Liver (tissue), 9 donors: Measurements from ENCODE around the gene ARHGAP8. TPM values are rescaled to one million over a fixed set of nuclear protein-coding genes. Genes with fewer than 3 reads are reported as not detected.

Experiments
- DNase-seq: peaks from one replicate; pipeline ENCODE4 v3.0.0-alpha.2; 2017; ENCODE audit warnings: low spot score
- H3K27ac ChIP-seq, 2 donors: one replicate each; pipeline ENCODE4 v1.7.0; 2013; ENCODE audit warnings: inconsistent platforms in 2 of 2, low read length in 2 of 2, control low read depth in 1 of 2, low read depth in 1 of 2, mild to moderate bottlenecking in 1 of 2
- H3K27me3 ChIP-seq, 4 donors: one replicate each; pipeline versions ENCODE4 v1.6.1 to v1.7.0; 2013; ENCODE audit warnings: low read length in 3 of 4, inconsistent platforms in 1 of 4, mild to moderate bottlenecking in 1 of 4, moderate library complexity in 1 of 4; ENCODE audit not compliant: control insufficient read depth in 4 of 4, insufficient read depth in 4 of 4
- H3K36me3 ChIP-seq, 4 donors: one replicate each; pipeline versions ENCODE4 v1.6.1 to v1.7.0; 2013; ENCODE audit warnings: low read length in 3 of 4, mild to moderate bottlenecking in 3 of 4, low read depth in 1 of 4, moderate library complexity in 1 of 4; ENCODE audit not compliant: control insufficient read depth in 4 of 4, insufficient read depth in 3 of 4
- H3K4me1 ChIP-seq, 4 donors: one replicate each; pipeline versions ENCODE4 v1.6.1 to v1.7.0; 2013; ENCODE audit warnings: low read length in 3 of 4, mild to moderate bottlenecking in 3 of 4, moderate library complexity in 1 of 4; ENCODE audit not compliant: control insufficient read depth in 4 of 4, insufficient read depth in 4 of 4
- H3K4me3 ChIP-seq, 3 donors: one replicate each; pipeline versions ENCODE4 v1.6.1 to v1.7.0; 2013; ENCODE audit warnings: low read length in 3 of 3, control low read depth in 1 of 3, low read depth in 1 of 3, mild to moderate bottlenecking in 1 of 3
- H3K9ac ChIP-seq, 2 donors: one replicate each; pipeline ENCODE4 v1.7.0; 2013; ENCODE audit warnings: low read length in 2 of 2, mild to moderate bottlenecking in 2 of 2, moderate library complexity in 2 of 2, control low read depth in 1 of 2, low read depth in 1 of 2
- H3K9me3 ChIP-seq, 4 donors: one replicate each; pipeline versions ENCODE4 v1.6.1 to v1.7.0; 2013; ENCODE audit warnings: low read length in 3 of 4; ENCODE audit not compliant: control insufficient read depth in 4 of 4
- EGR1 ChIP-seq, 2 donors: IDR thresholded peaks; 2 replicates each; pipeline ENCODE4 v1.6.1; 2016 to 2018; ENCODE audit warnings: antibody characterized with exemption in 2 of 2, low read depth in 2 of 2
- FOXA1 ChIP-seq: IDR thresholded peaks from 2 replicates; pipeline ENCODE4 v1.6.1; 2016; ENCODE audit warnings: antibody characterized with exemption
- FOXA2 ChIP-seq: IDR thresholded peaks from 2 replicates; pipeline ENCODE4 v1.6.1; 2016; ENCODE audit warnings: antibody characterized with exemption
- HNF4G ChIP-seq: IDR thresholded peaks from 2 replicates; pipeline ENCODE4 v1.6.1; 2016; ENCODE audit warnings: antibody characterized with exemption
- JUND ChIP-seq, 2 donors: IDR thresholded peaks; 2 replicates each; pipeline ENCODE4 v1.6.1; 2016; ENCODE audit warnings: antibody characterized with exemption in 2 of 2
- NR2F2 ChIP-seq: IDR thresholded peaks from 2 replicates; pipeline ENCODE4 v1.6.1; 2016; ENCODE audit warnings: antibody characterized with exemption
- RAD21 ChIP-seq, 2 donors: IDR thresholded peaks; 2 replicates each; pipeline ENCODE4 v1.6.1; 2016; ENCODE audit warnings: antibody characterized with exemption in 2 of 2, mild to moderate bottlenecking in 2 of 2
- RXRA ChIP-seq, 2 donors: IDR thresholded peaks; 2 replicates each; pipeline ENCODE4 v1.6.1; 2017 to 2018; ENCODE audit warnings: antibody characterized with exemption in 2 of 2, mild to moderate bottlenecking in 1 of 2
- SP1 ChIP-seq: IDR thresholded peaks from 2 replicates; pipeline ENCODE4 v1.6.1; 2018; ENCODE audit warnings: antibody characterized with exemption, mild to moderate bottlenecking
- TAF1 ChIP-seq: conservative IDR thresholded peaks from 2 replicates; pipeline ENCODE4 v1.6.1; 2016; ENCODE audit warnings: antibody characterized with exemption, mild to moderate bottlenecking
- YY1 ChIP-seq: IDR thresholded peaks from 2 replicates; pipeline ENCODE4 v1.6.1; 2016; ENCODE audit warnings: antibody characterized with exemption, mild to moderate bottlenecking
- WGBS: extraction: QIAGEN DNeasy Blood & Tissue Kit; methylation state at CpG from one replicate; pipeline ENCODE4 v1.1.7; 2013; 5-methylcytosine and 5-hydroxymethylcytosine counted together
- polyA plus RNA-seq, 2 donors: library from polyadenylated mRNA; stranded (reverse) in 1 of 2; unstranded in 1 of 2; fragments of 200-250 nt in 1 of 2; fragments of >200 nt in 1 of 2; fragmentation: Nextera tagmentation in 1 of 2; extraction: Ambion mirVana in 1 of 2; gene quantifications; one replicate each; pipeline versions ENCODE4 v1.2.1 to v1.2.3, GENCODE V29; 2013 to 2015
- total RNA-seq, 2 donors: library from RNA; depleted of rRNA; stranded (reverse); fragments of >200 nt; gene quantifications; one replicate each; pipeline ENCODE4 v1.2.3, GENCODE V29; 2014
- TF ChIP-seq, protein P1 (sequence below): IDR thresholded peaks from 2 replicates; pipeline ENCODE4 v1.6.1; 2016; ENCODE audit warnings: antibody characterized with exemption, mild to moderate bottlenecking
- TF ChIP-seq, protein P2 (sequence below): IDR thresholded peaks from 2 replicates; pipeline ENCODE4 v1.6.1; 2016; ENCODE audit warnings: antibody characterized with exemption
- TF ChIP-seq, protein P3 (sequence below): IDR thresholded peaks from 2 replicates; pipeline ENCODE4 v1.6.1; 2016; ENCODE audit warnings: antibody characterized with exemption
- TF ChIP-seq, protein P4 (sequence below): fragments of 150-350 bp; IDR thresholded peaks from 2 replicates; pipeline ENCODE4 v1.5.1; 2017; ENCODE audit warnings: improper control_type of control experiment, low read depth, low read length; ENCODE audit not compliant: missing input control
- TF ChIP-seq, protein P5 (sequence below): IDR thresholded peaks from 2 replicates; pipeline ENCODE4 v1.6.1; 2016; ENCODE audit warnings: antibody characterized with exemption
- donor health status: healthy.
- donor health status: healthy.
- donor health status: healthy.
- donor health status: healthy.
- donor health status: healthy.

ARHGAP8 gene
- total and polyA plus RNA-seq, 4 donors: 0.58 to 1.8 (median 1.1) TPM

DNA sequence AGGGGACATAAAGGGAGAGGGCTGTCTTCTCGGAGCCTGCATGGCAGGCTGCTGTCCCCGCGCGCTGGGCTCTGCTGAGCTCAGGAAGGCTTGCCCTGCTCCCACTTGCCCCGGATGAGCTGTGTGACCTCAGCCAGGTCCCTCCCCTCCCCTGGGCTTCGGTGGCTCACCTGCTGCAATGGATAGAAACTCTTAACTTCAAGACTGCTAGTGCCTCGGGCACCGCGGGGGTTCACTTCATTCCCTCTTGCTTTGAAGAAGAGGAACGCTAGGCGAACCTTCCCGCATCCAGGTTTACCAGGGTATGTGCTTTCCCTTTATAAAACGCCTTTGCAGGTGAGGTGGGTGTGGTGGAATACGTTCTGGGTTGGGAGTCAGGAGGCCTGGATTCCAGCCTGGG, 142.4 kb downstream of the ARHGAP8 start:
- Histone ChIP-seq H3K27me3 (no peaks in the 10 kb centered on the region), H3K9ac (no peak overlapping the region), H3K9me3 (no peaks in the 10 kb centered on the region), H3K4me1 (no peaks in the 10 kb centered on the region), H3K4me3 (no peak overlapping the region), H3K27ac (no peak overlapping the region), H3K36me3 (no peaks in the 10 kb centered on the region)
- DNase-seq: no peak
- TF ChIP-seq, protein P1, sequence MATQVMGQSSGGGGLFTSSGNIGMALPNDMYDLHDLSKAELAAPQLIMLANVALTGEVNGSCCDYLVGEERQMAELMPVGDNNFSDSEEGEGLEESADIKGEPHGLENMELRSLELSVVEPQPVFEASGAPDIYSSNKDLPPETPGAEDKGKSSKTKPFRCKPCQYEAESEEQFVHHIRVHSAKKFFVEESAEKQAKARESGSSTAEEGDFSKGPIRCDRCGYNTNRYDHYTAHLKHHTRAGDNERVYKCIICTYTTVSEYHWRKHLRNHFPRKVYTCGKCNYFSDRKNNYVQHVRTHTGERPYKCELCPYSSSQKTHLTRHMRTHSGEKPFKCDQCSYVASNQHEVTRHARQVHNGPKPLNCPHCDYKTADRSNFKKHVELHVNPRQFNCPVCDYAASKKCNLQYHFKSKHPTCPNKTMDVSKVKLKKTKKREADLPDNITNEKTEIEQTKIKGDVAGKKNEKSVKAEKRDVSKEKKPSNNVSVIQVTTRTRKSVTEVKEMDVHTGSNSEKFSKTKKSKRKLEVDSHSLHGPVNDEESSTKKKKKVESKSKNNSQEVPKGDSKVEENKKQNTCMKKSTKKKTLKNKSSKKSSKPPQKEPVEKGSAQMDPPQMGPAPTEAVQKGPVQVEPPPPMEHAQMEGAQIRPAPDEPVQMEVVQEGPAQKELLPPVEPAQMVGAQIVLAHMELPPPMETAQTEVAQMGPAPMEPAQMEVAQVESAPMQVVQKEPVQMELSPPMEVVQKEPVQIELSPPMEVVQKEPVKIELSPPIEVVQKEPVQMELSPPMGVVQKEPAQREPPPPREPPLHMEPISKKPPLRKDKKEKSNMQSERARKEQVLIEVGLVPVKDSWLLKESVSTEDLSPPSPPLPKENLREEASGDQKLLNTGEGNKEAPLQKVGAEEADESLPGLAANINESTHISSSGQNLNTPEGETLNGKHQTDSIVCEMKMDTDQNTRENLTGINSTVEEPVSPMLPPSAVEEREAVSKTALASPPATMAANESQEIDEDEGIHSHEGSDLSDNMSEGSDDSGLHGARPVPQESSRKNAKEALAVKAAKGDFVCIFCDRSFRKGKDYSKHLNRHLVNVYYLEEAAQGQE: no peak
- 83% methylated on average over 14 of the region's 14 CpGs for WGBS

DNA sequence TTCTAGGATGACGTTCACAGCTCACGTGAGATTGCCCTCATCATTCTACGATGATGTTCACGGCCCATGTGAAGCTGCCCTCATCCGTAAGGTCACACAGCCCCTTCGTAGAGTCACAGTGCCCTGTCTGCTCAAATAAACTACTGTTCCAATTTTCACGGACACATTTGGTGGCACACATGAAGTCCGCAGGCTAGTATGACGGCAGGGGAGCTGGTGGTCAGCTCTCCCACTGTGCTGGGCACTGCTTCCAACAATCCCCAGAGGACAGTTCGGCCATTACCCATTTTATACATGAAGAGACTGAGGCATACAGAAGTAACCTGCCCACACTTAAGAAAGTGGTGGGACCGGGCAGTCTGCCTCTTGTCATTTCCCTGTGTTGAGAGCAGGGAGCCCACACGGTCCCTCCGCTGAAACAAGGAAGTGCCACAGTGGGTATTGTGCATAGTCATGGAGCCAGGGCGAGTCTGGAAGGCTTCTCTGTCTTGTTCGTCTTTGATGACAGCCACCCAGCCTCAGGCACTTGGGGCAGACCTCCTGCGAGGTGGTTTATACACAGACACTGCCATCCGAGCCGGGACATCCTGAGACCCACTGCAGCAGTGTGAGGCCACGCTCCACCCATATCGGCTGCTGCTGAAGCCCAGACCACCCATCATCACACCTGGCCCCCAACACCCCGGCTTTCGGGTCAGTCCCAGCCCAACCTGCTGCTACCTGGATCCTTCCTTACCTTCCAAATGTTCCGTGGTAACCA, 143.1 kb downstream of the ARHGAP8 start:
- WGBS: 82% methylated on average over 23 of the region's 23 CpGs
- no peak overlapping the region for H3K4me3 ChIP-seq
- H3K27ac ChIP-seq: no peak overlapping the region
- no peak overlapping the region for H3K9ac ChIP-seq
- H3K27me3 ChIP-seq: no peaks in the 10 kb centered on the region
- H3K9me3 ChIP-seq: no peaks in the 10 kb centered on the region
- TF ChIP-seq FOXA1 (no peak), FOXA2 (no peak), YY1 (no peak), EGR1 (IDR thresholded peaks at IDR 0.05; ENCODE audit: low read depth in 2 of 2) (no peak), JUND (IDR thresholded peaks at IDR 0.05) (no peak), TAF1 (no peak), SP1 (no peak), RAD21 (IDR thresholded peaks at IDR 0.05) (no peak), NR2F2 (no peak), HNF4G (no peak), RXRA (IDR thresholded peaks at IDR 0.05) (no peak)
- TF ChIP-seq, protein P1: no peak
- TF ChIP-seq, protein P2, sequence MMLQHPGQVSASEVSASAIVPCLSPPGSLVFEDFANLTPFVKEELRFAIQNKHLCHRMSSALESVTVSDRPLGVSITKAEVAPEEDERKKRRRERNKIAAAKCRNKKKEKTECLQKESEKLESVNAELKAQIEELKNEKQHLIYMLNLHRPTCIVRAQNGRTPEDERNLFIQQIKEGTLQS: no peak
- TF ChIP-seq, protein P3, sequence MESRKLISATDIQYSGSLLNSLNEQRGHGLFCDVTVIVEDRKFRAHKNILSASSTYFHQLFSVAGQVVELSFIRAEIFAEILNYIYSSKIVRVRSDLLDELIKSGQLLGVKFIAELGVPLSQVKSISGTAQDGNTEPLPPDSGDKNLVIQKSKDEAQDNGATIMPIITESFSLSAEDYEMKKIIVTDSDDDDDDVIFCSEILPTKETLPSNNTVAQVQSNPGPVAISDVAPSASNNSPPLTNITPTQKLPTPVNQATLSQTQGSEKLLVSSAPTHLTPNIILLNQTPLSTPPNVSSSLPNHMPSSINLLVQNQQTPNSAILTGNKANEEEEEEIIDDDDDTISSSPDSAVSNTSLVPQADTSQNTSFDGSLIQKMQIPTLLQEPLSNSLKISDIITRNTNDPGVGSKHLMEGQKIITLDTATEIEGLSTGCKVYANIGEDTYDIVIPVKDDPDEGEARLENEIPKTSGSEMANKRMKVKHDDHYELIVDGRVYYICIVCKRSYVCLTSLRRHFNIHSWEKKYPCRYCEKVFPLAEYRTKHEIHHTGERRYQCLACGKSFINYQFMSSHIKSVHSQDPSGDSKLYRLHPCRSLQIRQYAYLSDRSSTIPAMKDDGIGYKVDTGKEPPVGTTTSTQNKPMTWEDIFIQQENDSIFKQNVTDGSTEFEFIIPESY: no peak
- TF ChIP-seq, protein P4, sequence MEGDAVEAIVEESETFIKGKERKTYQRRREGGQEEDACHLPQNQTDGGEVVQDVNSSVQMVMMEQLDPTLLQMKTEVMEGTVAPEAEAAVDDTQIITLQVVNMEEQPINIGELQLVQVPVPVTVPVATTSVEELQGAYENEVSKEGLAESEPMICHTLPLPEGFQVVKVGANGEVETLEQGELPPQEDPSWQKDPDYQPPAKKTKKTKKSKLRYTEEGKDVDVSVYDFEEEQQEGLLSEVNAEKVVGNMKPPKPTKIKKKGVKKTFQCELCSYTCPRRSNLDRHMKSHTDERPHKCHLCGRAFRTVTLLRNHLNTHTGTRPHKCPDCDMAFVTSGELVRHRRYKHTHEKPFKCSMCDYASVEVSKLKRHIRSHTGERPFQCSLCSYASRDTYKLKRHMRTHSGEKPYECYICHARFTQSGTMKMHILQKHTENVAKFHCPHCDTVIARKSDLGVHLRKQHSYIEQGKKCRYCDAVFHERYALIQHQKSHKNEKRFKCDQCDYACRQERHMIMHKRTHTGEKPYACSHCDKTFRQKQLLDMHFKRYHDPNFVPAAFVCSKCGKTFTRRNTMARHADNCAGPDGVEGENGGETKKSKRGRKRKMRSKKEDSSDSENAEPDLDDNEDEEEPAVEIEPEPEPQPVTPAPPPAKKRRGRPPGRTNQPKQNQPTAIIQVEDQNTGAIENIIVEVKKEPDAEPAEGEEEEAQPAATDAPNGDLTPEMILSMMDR: no peak
- TF ChIP-seq, protein P5, sequence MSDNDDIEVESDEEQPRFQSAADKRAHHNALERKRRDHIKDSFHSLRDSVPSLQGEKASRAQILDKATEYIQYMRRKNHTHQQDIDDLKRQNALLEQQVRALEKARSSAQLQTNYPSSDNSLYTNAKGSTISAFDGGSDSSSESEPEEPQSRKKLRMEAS: no peak
- H3K36me3 ChIP-seq: no peaks in the 10 kb centered on the region
- DNase-seq: no peak
- H3K4me1 ChIP-seq: no peaks in the 10 kb centered on the region
